ENCODE data around the gene RBFOX2.

- TF ChIP-seq JUN (IDR thresholded peaks at IDR 0.05; ENCODE audit: low read depth, low read length) = no peak
- no peak for TF ChIP-seq EZH2 (IDR thresholded peaks at IDR 0.05; ENCODE audit: low read depth, low read length, severe bottlenecking)
- TF ChIP-seq POLR2A (IDR thresholded peaks at IDR 0.05; ENCODE audit: control extremely low read depth in 1 of 2, low read depth in 2 of 2, low read length in 2 of 2) = no peak
- TF ChIP-seq, protein P1, sequence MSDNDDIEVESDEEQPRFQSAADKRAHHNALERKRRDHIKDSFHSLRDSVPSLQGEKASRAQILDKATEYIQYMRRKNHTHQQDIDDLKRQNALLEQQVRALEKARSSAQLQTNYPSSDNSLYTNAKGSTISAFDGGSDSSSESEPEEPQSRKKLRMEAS (IDR thresholded peaks at IDR 0.05) = no peak; the same call in 1 of the 2 replicates
- TF ChIP-seq BRCA1 (IDR thresholded peaks at IDR 0.05; ENCODE audit: low read depth, low read length) = no peak
- no peak for TF ChIP-seq CBX5 (IDR thresholded peaks at IDR 0.05; ENCODE audit: low read depth, low read length)
- TF ChIP-seq, protein P2, sequence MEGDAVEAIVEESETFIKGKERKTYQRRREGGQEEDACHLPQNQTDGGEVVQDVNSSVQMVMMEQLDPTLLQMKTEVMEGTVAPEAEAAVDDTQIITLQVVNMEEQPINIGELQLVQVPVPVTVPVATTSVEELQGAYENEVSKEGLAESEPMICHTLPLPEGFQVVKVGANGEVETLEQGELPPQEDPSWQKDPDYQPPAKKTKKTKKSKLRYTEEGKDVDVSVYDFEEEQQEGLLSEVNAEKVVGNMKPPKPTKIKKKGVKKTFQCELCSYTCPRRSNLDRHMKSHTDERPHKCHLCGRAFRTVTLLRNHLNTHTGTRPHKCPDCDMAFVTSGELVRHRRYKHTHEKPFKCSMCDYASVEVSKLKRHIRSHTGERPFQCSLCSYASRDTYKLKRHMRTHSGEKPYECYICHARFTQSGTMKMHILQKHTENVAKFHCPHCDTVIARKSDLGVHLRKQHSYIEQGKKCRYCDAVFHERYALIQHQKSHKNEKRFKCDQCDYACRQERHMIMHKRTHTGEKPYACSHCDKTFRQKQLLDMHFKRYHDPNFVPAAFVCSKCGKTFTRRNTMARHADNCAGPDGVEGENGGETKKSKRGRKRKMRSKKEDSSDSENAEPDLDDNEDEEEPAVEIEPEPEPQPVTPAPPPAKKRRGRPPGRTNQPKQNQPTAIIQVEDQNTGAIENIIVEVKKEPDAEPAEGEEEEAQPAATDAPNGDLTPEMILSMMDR (IDR thresholded peaks at IDR 0.05; ENCODE audit: control extremely low read depth in 1 of 3, insufficient read depth in 1 of 3, low read depth in 1 of 3, low read length in 3 of 3) = no peak
- TF ChIP-seq SIN3A (conservative IDR thresholded peaks at IDR 0.05 in 1 of 2, IDR thresholded peaks at IDR 0.05 in 1 of 2; ENCODE audit: low read depth in 1 of 2, low read length in 2 of 2) = no peak
- no peak for TF ChIP-seq ZNF274 (IDR thresholded peaks at IDR 0.05; ENCODE audit: borderline replicate concordance, extremely low read depth, low read length)
- TF ChIP-seq, protein P3, sequence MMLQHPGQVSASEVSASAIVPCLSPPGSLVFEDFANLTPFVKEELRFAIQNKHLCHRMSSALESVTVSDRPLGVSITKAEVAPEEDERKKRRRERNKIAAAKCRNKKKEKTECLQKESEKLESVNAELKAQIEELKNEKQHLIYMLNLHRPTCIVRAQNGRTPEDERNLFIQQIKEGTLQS (IDR thresholded peaks at IDR 0.05; ENCODE audit: insufficient read depth, low read depth, low read length) = no peak
Measured at GRCh38 chr22:36028646-36029405, at the start of gene RBFOX2.

All from H1 (cell line).